Mesenchymal stem cell (in vitro differentiated cells and primary cell): ENCODE data around the gene TMEM168.

ENCODE experiments used
- DNase-seq: peaks from one replicate; pipeline ENCODE4 v3.0.0-alpha.2; 2013
- H2AFZ ChIP-seq: one replicate; pipeline ENCODE4 v1.6.1; 2013; ENCODE audit warnings: low read depth, mild to moderate bottlenecking, control low read depth, inconsistent platforms, low read length, moderate library complexity
- H2AK5ac ChIP-seq: 2 replicates; pipeline ENCODE4 v1.6.1; 2013; ENCODE audit warnings: low read length, moderate library complexity, mild to moderate bottlenecking, inconsistent platforms; ENCODE audit not compliant: severe bottlenecking
- H2BK120ac ChIP-seq: one replicate; pipeline ENCODE4 v1.6.1; 2013; ENCODE audit warnings: low read depth, mild to moderate bottlenecking, inconsistent platforms, low read length, moderate library complexity
- H2BK12ac ChIP-seq, 2 experiments: one replicate each; pipeline ENCODE4 v1.6.1; 2013; ENCODE audit warnings: inconsistent platforms in 2 of 2, low read length in 2 of 2, mild to moderate bottlenecking in 2 of 2, moderate library complexity in 2 of 2, control low read depth in 1 of 2
- H2BK15ac ChIP-seq: one replicate; pipeline ENCODE4 v1.6.1; 2013; ENCODE audit warnings: mild to moderate bottlenecking, low read depth, inconsistent platforms; ENCODE audit not compliant: poor library complexity, severe bottlenecking
- H2BK5ac ChIP-seq: 2 replicates; pipeline ENCODE4 v1.6.1; 2013; ENCODE audit warnings: low read depth, mild to moderate bottlenecking, low read length, control low read depth, inconsistent platforms; ENCODE audit not compliant: poor library complexity, severe bottlenecking
- H3K14ac ChIP-seq, 2 experiments: one replicate each; pipeline ENCODE4 v1.6.1; 2013; ENCODE audit warnings: inconsistent platforms in 2 of 2, low read length in 2 of 2, control low read depth in 1 of 2, mild to moderate bottlenecking in 1 of 2, moderate library complexity in 1 of 2
- H3K18ac ChIP-seq, 2 experiments: one replicate each; pipeline ENCODE4 v1.6.1; 2013; ENCODE audit warnings: inconsistent platforms in 2 of 2, low read length in 2 of 2, control low read depth in 1 of 2, low read depth in 1 of 2, mild to moderate bottlenecking in 1 of 2
- H3K23ac ChIP-seq, 2 experiments: one replicate each; pipeline ENCODE4 v1.6.1; 2013; ENCODE audit warnings: inconsistent platforms in 2 of 2, low read length in 2 of 2, mild to moderate bottlenecking in 2 of 2, moderate library complexity in 2 of 2, control low read depth in 1 of 2
- H3K27ac ChIP-seq: 2 replicates; pipeline ENCODE4 v1.5.1; 2013; ENCODE audit warnings: mild to moderate bottlenecking, moderate library complexity, low read length, control low read depth, inconsistent platforms; ENCODE audit not compliant: poor library complexity, severe bottlenecking
- H3K27me3 ChIP-seq, 2 experiments: 2 replicates each; pipeline versions ENCODE4 v1.6.1 to v1.7.0; 2013; ENCODE audit warnings: low read length in 2 of 2, mild to moderate bottlenecking in 2 of 2, moderate library complexity in 2 of 2, control low read depth in 1 of 2, inconsistent platforms in 1 of 2; ENCODE audit not compliant: control insufficient read depth in 1 of 2, insufficient read depth in 1 of 2
- H3K36me3 ChIP-seq, 2 experiments: 2 replicates each; pipeline versions ENCODE4 v1.6.1 to v1.7.0; 2013; ENCODE audit warnings: low read length in 2 of 2, control low read depth in 1 of 2, inconsistent platforms in 1 of 2, low read depth in 1 of 2, mild to moderate bottlenecking in 1 of 2; ENCODE audit not compliant: insufficient read depth in 2 of 2, control insufficient read depth in 1 of 2
- H3K4ac ChIP-seq, 2 experiments: one replicate each; pipeline ENCODE4 v1.6.1; 2013; ENCODE audit warnings: inconsistent platforms in 2 of 2, low read length in 2 of 2, mild to moderate bottlenecking in 2 of 2, moderate library complexity in 2 of 2, control low read depth in 1 of 2, low read depth in 1 of 2
- H3K4me1 ChIP-seq: 2 replicates; pipeline ENCODE4 v1.6.1; 2013; ENCODE audit warnings: low read depth, low read length, control low read depth; ENCODE audit not compliant: control insufficient read depth, insufficient read depth
- H3K4me2 ChIP-seq: 2 replicates; pipeline ENCODE4 v1.6.1; 2013; ENCODE audit warnings: low read length, mild to moderate bottlenecking, inconsistent platforms; ENCODE audit not compliant: poor library complexity, severe bottlenecking
- H3K4me3 ChIP-seq, 2 experiments: 2 replicates each; pipeline versions ENCODE4 v1.5.1 to v1.7.0; 2013; ENCODE audit warnings: low read length in 2 of 2, mild to moderate bottlenecking in 2 of 2, control low read depth in 1 of 2, low read depth in 1 of 2; ENCODE audit not compliant: insufficient read depth in 1 of 2
- H3K79me1 ChIP-seq: replicated peaks from 2 replicates; pipeline ENCODE4 v1.6.1; 2013; ENCODE audit warnings: mild to moderate bottlenecking, control low read depth, low read length, inconsistent platforms; ENCODE audit not compliant: poor library complexity, severe bottlenecking
- H3K9ac ChIP-seq: 2 replicates; pipeline ENCODE4 v1.7.0; 2013; ENCODE audit warnings: mild to moderate bottlenecking, low read length, moderate library complexity
- H3K9me3 ChIP-seq: 2 replicates; pipeline ENCODE4 v1.7.0; 2013; ENCODE audit warnings: mild to moderate bottlenecking, low read length; ENCODE audit not compliant: control insufficient read depth
- H4K8ac ChIP-seq: one replicate; pipeline ENCODE4 v1.6.1; 2013; ENCODE audit warnings: inconsistent platforms, mild to moderate bottlenecking, low read length, moderate library complexity
- H4K91ac ChIP-seq: one replicate; pipeline ENCODE4 v1.6.1; 2013; ENCODE audit warnings: mild to moderate bottlenecking, low read length, inconsistent platforms
- WGBS: methylation state at CpG from one replicate; pipeline ENCODE4 v1.1.7; 2013; ENCODE audit warnings: mixed read lengths; 5-methylcytosine and 5-hydroxymethylcytosine counted together

Gene TMEM168

GRCh38 chr7:112790586-112791003 is 402 bp upstream of the TMEM168 start:
- Histone ChIP-seq H2BK120ac (no peak overlapping the region), H2BK12ac (peak overlapping the region in 1 of 2 experiments; percentile 23), H2AK5ac (no peak overlapping the region), H2AFZ (peak overlapping the region; percentile 51), H3K18ac (peak overlapping the region; percentile 41 to 85), H3K4me1 (peaks cover 3% of the 10 kb centered on the region), H2BK15ac (peak overlapping the region; percentile 26), H3K36me3 (no peaks in the 10 kb centered on the region), H3K9me3 (no peaks in the 10 kb centered on the region), H3K4me3 (peak overlapping the region; percentile 76 to 92), H2BK5ac (no peak overlapping the region), H3K23ac (no peak overlapping the region), H3K4me2 (peak overlapping the region; percentile 49), H3K14ac (no peak overlapping the region), H3K9ac (peak overlapping the region; percentile 97), H4K91ac (peak overlapping the region; percentile 80), H4K8ac (peak overlapping the region; percentile 97), H3K4ac (peak overlapping the region in 1 of 2 experiments; percentile 2), H3K27me3 (no peaks in the 10 kb centered on the region), H3K79me1 (peaks cover 7% of the 10 kb centered on the region), H3K27ac (no peak overlapping the region)
- 73% methylated on average over 5 of the region's 12 CpGs for WGBS
- no peak for DNase-seq

DNA sequence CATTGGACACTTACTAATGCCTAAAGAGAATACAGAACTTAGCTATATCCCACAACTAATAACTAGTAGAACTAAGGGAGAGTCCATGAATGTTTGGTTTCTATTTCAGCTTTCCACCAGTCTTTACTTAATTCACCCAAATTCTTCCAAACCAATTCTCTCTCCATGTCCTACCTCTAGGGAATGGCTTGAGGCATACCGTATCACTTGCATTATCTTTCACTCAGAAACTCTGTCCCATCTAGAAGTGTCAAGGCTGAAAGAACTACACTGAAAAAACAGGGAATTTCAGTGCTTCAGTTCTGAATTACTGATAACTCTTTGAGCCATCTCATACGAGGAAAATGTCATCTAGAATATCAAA is 758 bp downstream of the TMEM168 start:
- Histone ChIP-seq H4K8ac (no peak overlapping the region), H3K23ac (no peak overlapping the region), H3K4me3 (peak overlapping the region; percentile 76 to 92), H3K36me3 (peaks cover 0 to 3% of the 10 kb centered on the region in 2 experiments), H3K14ac (no peak overlapping the region), H2BK120ac (no peak overlapping the region), H2AK5ac (no peak overlapping the region), H3K9ac (peak overlapping the region; percentile 97), H3K9me3 (no peaks in the 10 kb centered on the region), H3K18ac (peak overlapping the region in 1 of 2 experiments; percentile 85), H3K4me2 (peak overlapping the region; percentile 64), H2BK12ac (no peak overlapping the region), H3K4ac (no peak overlapping the region), H3K79me1 (peaks cover 7% of the 10 kb centered on the region), H2AFZ (peak overlapping the region; percentile 51), H4K91ac (no peak overlapping the region), H3K27ac (peak overlapping the region; percentile 71), H2BK15ac (no peak overlapping the region), H2BK5ac (no peak overlapping the region), H3K27me3 (no peaks in the 10 kb centered on the region), H3K4me1 (peaks cover 3% of the 10 kb centered on the region)
- DNase-seq, result no peak
- 4% methylated on average over 2 of the region's 2 CpGs for WGBS

- Histone ChIP-seq H3K9ac (peak overlapping the region; percentile 97), H3K4ac (no peak overlapping the region), H2BK15ac (no peak overlapping the region), H3K4me2 (peak overlapping the region; percentile 24), H3K9me3 (no peaks in the 10 kb centered on the region), H3K18ac (no peak overlapping the region), H3K79me1 (peaks cover 7% of the 10 kb centered on the region), H3K23ac (no peak overlapping the region), H3K4me1 (peaks cover 3% of the 10 kb centered on the region), H2BK12ac (no peak overlapping the region), H3K27me3 (no peaks in the 10 kb centered on the region), H3K14ac (no peak overlapping the region), H2AFZ (no peak overlapping the region), H3K4me3 (peak overlapping the region in 1 of 2 experiments; percentile 92), H4K91ac (no peak overlapping the region), H2BK5ac (no peak overlapping the region), H3K27ac (no peak overlapping the region), H3K36me3 (peaks cover 0 to 8% of the 10 kb centered on the region in 2 experiments), H2AK5ac (no peak overlapping the region), H2BK120ac (no peak overlapping the region), H4K8ac (no peak overlapping the region)
- DNase-seq, result no peak
- WGBS, result 91% methylated on average over 3 of the region's 3 CpGs
Observed at GRCh38 chr7:112788778-112789343, 1.3 kb downstream of the TMEM168 start.

- Histone ChIP-seq H2BK120ac (no peak overlapping the region), H3K4me3 (no peak overlapping the region), H3K36me3 (peaks cover 0 to 16% of the 10 kb centered on the region in 2 experiments), H3K79me1 (peaks cover 17% of the 10 kb centered on the region), H3K9ac (no peak overlapping the region), H2BK5ac (no peak overlapping the region), H3K18ac (no peak overlapping the region), H3K14ac (no peak overlapping the region), H3K27me3 (no peaks in the 10 kb centered on the region), H3K9me3 (no peaks in the 10 kb centered on the region), H2BK12ac (no peak overlapping the region), H4K8ac (no peak overlapping the region), H3K4me1 (no peaks in the 10 kb centered on the region), H3K4ac (no peak overlapping the region), H2BK15ac (no peak overlapping the region), H4K91ac (no peak overlapping the region), H3K27ac (no peak overlapping the region), H2AK5ac (no peak overlapping the region), H3K23ac (no peak overlapping the region), H3K4me2 (no peak overlapping the region), H2AFZ (no peak overlapping the region)
- no peak for DNase-seq
- WGBS, result over 99% methylated on average over 3 of the region's 6 CpGs
Observed at GRCh38 chr7:112784603-112785002, 5.6 kb downstream of the TMEM168 start.
